Nephron (organoid): ENCODE measurements around the gene LPAR2.

Experiments
- H3K27ac Mint-ChIP-seq, 3 experiments: 2 replicates each; pipeline ENCODE4 v1.8.0; 2020; ENCODE audit warnings: mixed read lengths in 3 of 3, mild to moderate bottlenecking in 2 of 3, moderate library complexity in 1 of 3
- H3K27me3 Mint-ChIP-seq: 2 replicates; pipeline ENCODE4 v1.8.0; 2021; ENCODE audit warnings: low read depth, mild to moderate bottlenecking, moderate library complexity, mixed read lengths
- H3K36me3 Mint-ChIP-seq: 2 replicates; pipeline ENCODE4 v1.8.0; 2020; ENCODE audit warnings: low read depth, mixed read lengths
- H3K4me1 Mint-ChIP-seq: 2 replicates; pipeline ENCODE4 v1.8.0; 2020; ENCODE audit warnings: mixed read lengths
- H3K4me3 Mint-ChIP-seq, 3 experiments: 2 replicates each; pipeline ENCODE4 v1.8.0; 2020; ENCODE audit warnings: mild to moderate bottlenecking in 3 of 3, mixed read lengths in 3 of 3, moderate library complexity in 2 of 3
- H3K9me3 Mint-ChIP-seq: 2 replicates; pipeline ENCODE4 v1.8.0; 2020; ENCODE audit warnings: mixed read lengths
- TF ChIP-seq, protein P1 (sequence below), 3 experiments: fragments of 200-600 bp; sonication (generic); IDR thresholded peaks; one replicate each; pipeline ENCODE4 v1.5.0; 2021; ENCODE audit warnings: antibody characterized with exemption in 3 of 3; ENCODE audit not compliant: unreplicated experiment in 3 of 3

LPAR2 gene

DNA sequence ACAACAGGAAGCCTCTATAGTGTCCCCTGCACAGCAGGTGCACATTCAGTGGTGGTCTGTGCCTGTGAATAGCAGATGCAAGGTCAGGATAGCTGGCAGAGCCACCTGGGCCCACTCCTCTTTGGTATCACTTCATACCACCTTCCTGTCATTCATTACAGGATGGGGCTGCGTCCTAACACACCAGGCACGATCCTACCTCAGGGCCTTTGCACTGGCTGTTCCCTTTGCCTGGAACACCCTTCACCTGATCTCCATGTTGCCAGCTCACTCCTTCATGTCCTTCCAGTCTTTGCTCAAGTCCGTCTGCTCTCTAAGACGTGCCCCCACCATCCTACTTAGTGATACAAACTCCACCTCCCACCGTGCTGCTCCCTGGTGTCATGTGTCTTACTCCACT, 4.6 kb upstream of the LPAR2 start:
- Mint-ChIP-seq H3K27me3 (no peaks in the 10 kb centered on the region), H3K9me3 (no peaks in the 10 kb centered on the region), H3K36me3 (peaks cover 35% of the 10 kb centered on the region), H3K4me3 (peak overlapping the region in 2 of 3 experiments; percentile 11 to 22), H3K4me1 (no peaks in the 10 kb centered on the region), H3K27ac (no peak overlapping the region)
- TF ChIP-seq, protein P1, sequence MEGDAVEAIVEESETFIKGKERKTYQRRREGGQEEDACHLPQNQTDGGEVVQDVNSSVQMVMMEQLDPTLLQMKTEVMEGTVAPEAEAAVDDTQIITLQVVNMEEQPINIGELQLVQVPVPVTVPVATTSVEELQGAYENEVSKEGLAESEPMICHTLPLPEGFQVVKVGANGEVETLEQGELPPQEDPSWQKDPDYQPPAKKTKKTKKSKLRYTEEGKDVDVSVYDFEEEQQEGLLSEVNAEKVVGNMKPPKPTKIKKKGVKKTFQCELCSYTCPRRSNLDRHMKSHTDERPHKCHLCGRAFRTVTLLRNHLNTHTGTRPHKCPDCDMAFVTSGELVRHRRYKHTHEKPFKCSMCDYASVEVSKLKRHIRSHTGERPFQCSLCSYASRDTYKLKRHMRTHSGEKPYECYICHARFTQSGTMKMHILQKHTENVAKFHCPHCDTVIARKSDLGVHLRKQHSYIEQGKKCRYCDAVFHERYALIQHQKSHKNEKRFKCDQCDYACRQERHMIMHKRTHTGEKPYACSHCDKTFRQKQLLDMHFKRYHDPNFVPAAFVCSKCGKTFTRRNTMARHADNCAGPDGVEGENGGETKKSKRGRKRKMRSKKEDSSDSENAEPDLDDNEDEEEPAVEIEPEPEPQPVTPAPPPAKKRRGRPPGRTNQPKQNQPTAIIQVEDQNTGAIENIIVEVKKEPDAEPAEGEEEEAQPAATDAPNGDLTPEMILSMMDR (IDR thresholded peaks at IDR 0.05; ENCODE audit: unreplicated experiment in 3 of 3): no peak

DNA sequence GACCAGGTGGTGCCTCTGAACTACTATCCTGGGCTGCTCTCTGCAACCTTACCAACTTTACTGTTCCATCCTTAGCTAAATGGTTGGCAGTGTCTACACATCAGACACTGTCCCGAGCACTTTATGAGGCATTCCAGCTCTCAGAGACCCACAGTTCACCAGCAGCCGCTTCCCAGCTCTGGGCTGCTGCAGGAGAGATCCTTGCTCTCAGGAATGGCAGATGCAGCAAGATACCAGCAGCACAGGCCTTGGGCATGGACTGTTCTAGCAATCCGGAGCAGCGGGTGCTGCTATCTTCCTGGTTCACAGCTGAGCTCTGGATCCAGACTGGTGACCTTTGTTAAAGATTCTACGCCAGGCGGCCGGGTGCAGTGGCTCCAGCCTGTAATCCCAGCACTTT, 3.3 kb upstream of the LPAR2 start:
- Mint-ChIP-seq H3K27ac (no peak overlapping the region), H3K36me3 (peaks cover 31% of the 10 kb centered on the region), H3K4me3 (peak overlapping the region in 2 of 3 experiments; percentile 28 to 60), H3K4me1 (peaks cover 7% of the 10 kb centered on the region), H3K27me3 (no peaks in the 10 kb centered on the region), H3K9me3 (no peaks in the 10 kb centered on the region)
- TF ChIP-seq, protein P1 (IDR thresholded peaks at IDR 0.05; ENCODE audit: unreplicated experiment in 3 of 3): no peak

DNA sequence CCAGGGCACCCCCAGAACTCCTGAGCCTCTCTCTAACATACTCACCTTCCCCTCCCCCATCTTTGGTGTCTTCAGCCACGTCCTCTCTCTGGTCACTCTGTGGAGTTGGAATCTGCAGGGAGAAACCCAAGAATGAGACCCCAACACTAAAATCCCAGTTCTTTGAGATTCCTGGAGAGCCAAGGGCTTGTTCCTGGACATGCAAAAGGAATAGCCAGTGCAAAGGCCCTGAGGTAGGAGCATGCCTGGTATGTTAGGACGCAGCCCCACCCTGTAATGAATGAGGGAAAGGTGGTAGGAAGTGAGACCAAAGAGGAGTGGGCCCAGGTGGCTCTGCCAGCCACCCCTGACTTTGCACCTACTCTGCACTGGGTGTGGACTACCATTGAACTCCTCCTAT, 2.4 kb upstream of the LPAR2 start:
- TF ChIP-seq, protein P1 (IDR thresholded peaks at IDR 0.05; ENCODE audit: unreplicated experiment in 3 of 3): no peak
- H3K9me3 Mint-ChIP-seq: no peaks in the 10 kb centered on the region
- H3K36me3 Mint-ChIP-seq: peaks cover 32% of the 10 kb centered on the region
- no peak overlapping the region for H3K27ac Mint-ChIP-seq
- H3K4me3 Mint-ChIP-seq: peak overlapping the region; percentile 61 to 63 (median 61)
- peaks cover 7% of the 10 kb centered on the region for H3K4me1 Mint-ChIP-seq
- H3K27me3 Mint-ChIP-seq: no peaks in the 10 kb centered on the region

DNA sequence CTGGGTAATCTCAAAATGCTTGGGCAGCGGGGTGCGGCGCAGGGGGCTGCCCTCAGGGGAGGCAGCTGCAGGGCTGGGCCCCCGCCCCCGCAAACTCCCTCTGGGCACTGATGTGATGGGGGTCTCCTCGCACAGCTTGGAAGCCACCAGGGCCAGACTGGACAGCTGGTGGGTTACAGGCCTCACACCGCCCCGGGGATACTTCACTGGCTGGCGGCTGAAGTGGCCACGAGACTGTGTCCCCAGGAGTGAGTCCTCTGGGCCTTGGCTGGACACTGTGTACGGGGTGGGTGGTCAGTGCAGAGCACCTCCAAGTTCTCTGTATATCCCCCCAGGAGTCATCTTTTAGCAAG, 2.0 kb upstream of the LPAR2 start:
- TF ChIP-seq, protein P1 (IDR thresholded peaks at IDR 0.05; ENCODE audit: unreplicated experiment in 3 of 3): peak in 1 of 3 experiments; percentile 1
- no peaks in the 10 kb centered on the region for H3K9me3 Mint-ChIP-seq
- no peak overlapping the region for H3K27ac Mint-ChIP-seq
- H3K4me3 Mint-ChIP-seq: peak overlapping the region; percentile 61 to 74 (median 70)
- H3K36me3 Mint-ChIP-seq: peaks cover 31% of the 10 kb centered on the region
- no peaks in the 10 kb centered on the region for H3K27me3 Mint-ChIP-seq
- peaks cover 7% of the 10 kb centered on the region for H3K4me1 Mint-ChIP-seq

DNA sequence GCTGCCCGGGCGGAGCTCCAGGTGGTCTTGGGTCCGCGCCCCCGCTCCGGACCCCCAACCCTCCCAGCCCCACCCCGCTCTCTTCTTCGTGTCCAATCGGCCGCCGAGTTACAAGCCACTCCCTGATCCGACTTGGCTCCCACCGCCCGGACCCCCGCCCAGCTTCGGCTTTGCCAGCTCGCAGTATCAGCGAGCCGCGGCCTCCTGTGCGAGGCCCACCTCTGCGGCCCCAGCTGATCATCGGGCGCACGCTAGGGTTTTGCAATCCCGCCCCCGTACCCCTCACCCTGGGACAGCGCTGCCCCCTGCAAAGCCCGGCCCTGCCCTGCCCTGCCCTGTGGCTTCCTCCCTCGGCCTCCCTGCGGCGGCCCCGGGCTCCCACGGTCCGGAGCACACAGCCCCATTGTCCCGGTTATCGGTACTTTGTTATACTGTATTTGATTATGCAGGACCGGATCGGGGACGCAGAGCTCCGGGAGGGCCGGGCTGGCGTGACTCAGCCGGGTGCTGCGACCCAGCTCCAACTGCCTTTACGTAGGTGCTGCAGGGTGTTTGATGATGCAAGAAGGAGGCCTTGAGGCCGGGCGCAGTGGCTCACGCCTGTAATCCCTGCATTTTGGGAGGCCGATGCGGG, 598 bp upstream of the LPAR2 start:
- H3K27me3 Mint-ChIP-seq: no peaks in the 10 kb centered on the region
- peaks cover 7% of the 10 kb centered on the region for H3K4me1 Mint-ChIP-seq
- H3K4me3 Mint-ChIP-seq: peak overlapping the region; percentile 82 to 85 (median 83)
- no peaks in the 10 kb centered on the region for H3K9me3 Mint-ChIP-seq
- H3K27ac Mint-ChIP-seq: peak overlapping the region in 2 of 3 experiments; percentile 65 to 82
- peaks cover 28% of the 10 kb centered on the region for H3K36me3 Mint-ChIP-seq
- TF ChIP-seq, protein P1 (IDR thresholded peaks at IDR 0.05; ENCODE audit: unreplicated experiment in 3 of 3): no peak
